ENCODE data around the gene IGFBP4. TPM values are rescaled to one million over a fixed set of nuclear protein-coding genes. Genes with fewer than 3 reads are reported as not detected.

The IGFBP4 gene
- total RNA-seq, 2 donors from 2014 or later, result 88.7 to 315 TPM

- H3K9me3 ChIP-seq, result no peaks in the 10 kb centered on the region
- ATAC-seq (no peak), DNase-seq (no peak)
- TF ChIP-seq CTCF (IDR thresholded peaks at IDR 0.05) (no peak), POLR2A (IDR thresholded peaks at IDR 0.05) (no peak)
- no peaks in the 10 kb centered on the region for H3K4me1 ChIP-seq
- H3K4me3 ChIP-seq, result no peak overlapping the region
- H3K27ac ChIP-seq, result no peak overlapping the region
- 40 to 44% methylated on average over 10 to 12 of the region's 12 CpGs for WGBS, 2 donors
- H3K27me3 ChIP-seq, result no peaks in the 10 kb centered on the region
- intact Hi-C loops (cut with DNase I), result no loop called here
- no peaks in the 10 kb centered on the region for H3K36me3 ChIP-seq (replicated peaks in 1 of 2; ENCODE audit: insufficient read depth in 1 of 2, low read depth in 2 of 2)
Observed at GRCh38 chr17:40480501-40481003, 37.3 kb downstream of the IGFBP4 start.

- Histone ChIP-seq H3K27ac (no peak overlapping the region), H3K4me3 (no peak overlapping the region), H3K27me3 (no peaks in the 10 kb centered on the region), H3K4me1 (no peaks in the 10 kb centered on the region), H3K9me3 (no peaks in the 10 kb centered on the region), H3K36me3 (replicated peaks in 1 of 2; ENCODE audit: insufficient read depth in 1 of 2, low read depth in 2 of 2) (no peaks in the 10 kb centered on the region)
- no peak for TF ChIP-seq CTCF (IDR thresholded peaks at IDR 0.05)
- no peak for TF ChIP-seq POLR2A (IDR thresholded peaks at IDR 0.05)
- ATAC-seq, result no peak
- intact Hi-C loops (cut with DNase I), result no loop called here
- no peak for DNase-seq
- WGBS, 2 donors, result 72 to 74% methylated on average over 7 of the region's 7 CpGs
Observed at GRCh38 chr17:40481106-40481505, 37.9 kb downstream of the IGFBP4 start.

DNA sequence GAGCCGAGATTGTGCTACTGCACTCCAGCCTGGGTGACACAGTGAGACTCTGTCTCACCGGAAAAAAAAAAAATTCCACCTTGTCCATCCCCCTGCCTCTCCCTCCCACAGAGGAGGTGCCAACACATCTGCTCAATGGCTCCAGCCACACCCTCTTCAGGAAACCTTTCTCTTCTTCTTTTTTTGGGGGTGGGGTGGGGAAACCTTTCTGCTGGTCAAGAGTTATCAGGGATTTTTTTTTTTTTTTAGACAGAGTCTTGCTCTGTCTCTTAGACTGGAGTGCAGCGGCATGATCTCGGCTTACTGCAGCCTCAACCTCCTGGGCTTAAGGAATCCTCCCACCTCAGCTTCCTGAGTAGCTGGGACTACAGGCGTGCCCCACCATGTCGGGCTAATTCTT, 39.5 kb downstream of the IGFBP4 start:
- Histone ChIP-seq H3K4me1 (no peaks in the 10 kb centered on the region), H3K27me3 (no peaks in the 10 kb centered on the region), H3K9me3 (no peaks in the 10 kb centered on the region), H3K27ac (no peak overlapping the region), H3K4me3 (no peak overlapping the region), H3K36me3 (replicated peaks in 1 of 2; ENCODE audit: insufficient read depth in 1 of 2, low read depth in 2 of 2) (no peaks in the 10 kb centered on the region)
- DNase-seq (no peak), ATAC-seq (no peak)
- 77 to 79% methylated on average over 6 of the region's 6 CpGs for WGBS, 2 donors
- no peak for TF ChIP-seq CTCF (IDR thresholded peaks at IDR 0.05)
- no peak for TF ChIP-seq POLR2A (IDR thresholded peaks at IDR 0.05)
- intact Hi-C loops (cut with DNase I), result no loop called here

- ATAC-seq, result no peak
- intact Hi-C loops (cut with DNase I), result no loop called here
- Histone ChIP-seq H3K4me3 (no peak overlapping the region), H3K9me3 (no peaks in the 10 kb centered on the region), H3K4me1 (no peaks in the 10 kb centered on the region), H3K27ac (no peak overlapping the region), H3K27me3 (no peaks in the 10 kb centered on the region), H3K36me3 (replicated peaks in 1 of 2; ENCODE audit: insufficient read depth in 1 of 2, low read depth in 2 of 2) (no peaks in the 10 kb centered on the region)
- TF ChIP-seq POLR2A (IDR thresholded peaks at IDR 0.05) (no peak), CTCF (IDR thresholded peaks at IDR 0.05) (no peak)
- 48 to 73% methylated on average over 4 of the region's 4 CpGs for WGBS, 2 donors
- DNase-seq, result no peak
Observed at GRCh38 chr17:40483679-40484078, 40.4 kb downstream of the IGFBP4 start.

- DNase-seq (no peak), ATAC-seq (no peak)
- no peak overlapping the region for H3K4me3 ChIP-seq
- no peaks in the 10 kb centered on the region for H3K4me1 ChIP-seq
- H3K27ac ChIP-seq, result no peak overlapping the region
- H3K9me3 ChIP-seq, result no peaks in the 10 kb centered on the region
- 69 to 75% methylated on average over 15 to 18 of the region's 18 CpGs for WGBS, 2 donors
- intact Hi-C loops (cut with DNase I), result no loop called here
- TF ChIP-seq CTCF (IDR thresholded peaks at IDR 0.05) (no peak), POLR2A (IDR thresholded peaks at IDR 0.05) (no peak)
- H3K36me3 ChIP-seq (replicated peaks in 1 of 2; ENCODE audit: insufficient read depth in 1 of 2, low read depth in 2 of 2), result no peaks in the 10 kb centered on the region
- H3K27me3 ChIP-seq, result no peaks in the 10 kb centered on the region
Observed at GRCh38 chr17:40484285-40484972, 41.2 kb downstream of the IGFBP4 start.

Data from body of pancreas (tissue), 4 donors.